GM23338 (cell line): ENCODE data around the gene CIITA. TPM values are rescaled to one million over a fixed set of nuclear protein-coding genes. Genes with fewer than 3 reads are reported as not detected.

ENCODE experiments used
- ATAC-seq: fragments of 200-7000 bp; cut with Tn5 transposase; 3 replicates; pipeline ENCODE4 v1.9.1; 2020
- DNase-seq: peaks from one replicate; pipeline ENCODE4 v3.0.0-alpha.2; 2015; ENCODE audit warnings: low spot score
- H2AFZ ChIP-seq: fragments of 200-600 bp; sonication (generic); 2 replicates; pipeline ENCODE4 v1.8.0; 2016; ENCODE audit warnings: antibody characterized with exemption, mild to moderate bottlenecking, moderate library complexity
- H3F3A ChIP-seq: fragments of 200-600 bp; sonication (generic); replicated peaks from 2 replicates; pipeline ENCODE4 v1.8.0; 2017; ENCODE audit warnings: antibody characterized with exemption, mixed run types, low read depth
- H3K27ac ChIP-seq: fragments of 200-600 bp; sonication (generic); 2 replicates; pipeline ENCODE4 v1.6.1; 2016; ENCODE audit warnings: low read depth
- H3K27me3 ChIP-seq: fragments of 200-600 bp; sonication (generic); 2 replicates; pipeline ENCODE4 v1.8.0; 2016; ENCODE audit warnings: mild to moderate bottlenecking, mixed run types, moderate library complexity; ENCODE audit not compliant: insufficient read depth
- H3K36me3 ChIP-seq: fragments of 200-600 bp; sonication (generic); 2 replicates; pipeline ENCODE4 v1.8.0; 2016; ENCODE audit warnings: mild to moderate bottlenecking; ENCODE audit not compliant: insufficient read depth
- H3K4me1 ChIP-seq: fragments of 200-600 bp; sonication (generic); 2 replicates; pipeline ENCODE4 v1.8.0; 2016; ENCODE audit warnings: mild to moderate bottlenecking, moderate library complexity; ENCODE audit not compliant: insufficient read depth
- H3K4me2 ChIP-seq: fragments of 200-600 bp; sonication (generic); 2 replicates; pipeline ENCODE4 v1.7.1; 2017; ENCODE audit warnings: mixed run types
- H3K4me3 ChIP-seq: fragments of 200-600 bp; sonication (generic); 2 replicates; pipeline ENCODE4 v1.6.1; 2016; ENCODE audit warnings: mixed run types
- H3K79me2 ChIP-seq: fragments of 200-600 bp; sonication (generic); replicated peaks from 2 replicates; pipeline ENCODE4 v1.8.0; 2017; ENCODE audit warnings: mild to moderate bottlenecking; ENCODE audit not compliant: insufficient read depth
- H3K9me2 ChIP-seq: fragments of 200-600 bp; sonication (generic); 2 replicates; pipeline ENCODE4 v1.8.0; 2017; ENCODE audit not compliant: insufficient read depth
- H4K20me1 ChIP-seq: fragments of 200-600 bp; sonication (generic); replicated peaks from 2 replicates; pipeline ENCODE4 v1.8.0; 2017; ENCODE audit warnings: mild to moderate bottlenecking; ENCODE audit not compliant: insufficient read depth
- H3K27ac Mint-ChIP-seq: 2 replicates; pipeline ENCODE4 v1.8.0; 2020; ENCODE audit warnings: inconsistent platforms, mild to moderate bottlenecking, moderate library complexity, mixed read lengths
- H3K27me3 Mint-ChIP-seq: 3 replicates; pipeline ENCODE4 v1.8.0; 2022; ENCODE audit warnings: low read depth, mild to moderate bottlenecking, moderate library complexity, mixed read lengths, inconsistent platforms; ENCODE audit not compliant: insufficient read depth, poor library complexity
- H3K36me3 Mint-ChIP-seq: 3 replicates; pipeline ENCODE4 v1.8.0; 2021; ENCODE audit warnings: low read depth, mild to moderate bottlenecking, inconsistent platforms, moderate library complexity, mixed read lengths
- H3K4me1 Mint-ChIP-seq: 3 replicates; pipeline ENCODE4 v1.8.0; 2020; ENCODE audit warnings: mild to moderate bottlenecking, inconsistent platforms, mixed read lengths
- H3K4me3 Mint-ChIP-seq: 3 replicates; pipeline ENCODE4 v1.8.0; 2021; ENCODE audit warnings: moderate library complexity, mild to moderate bottlenecking, inconsistent platforms, mixed read lengths
- H3K9me3 Mint-ChIP-seq: 3 replicates; pipeline ENCODE4 v1.8.0; 2020; ENCODE audit warnings: moderate library complexity, mild to moderate bottlenecking, inconsistent platforms, mixed read lengths
- CREB1 ChIP-seq: fragments of 250-450 bp; sonication (Bioruptor Pico); IDR thresholded peaks from 2 replicates; pipeline ENCODE4 v1.5.0; 2020; ENCODE audit warnings: low read depth, mild to moderate bottlenecking, moderate library complexity
- EZH2 ChIP-seq: fragments of 200-600 bp; sonication (generic); IDR thresholded peaks from one replicate; pipeline ENCODE4 v1.8.0; 2017; ENCODE audit warnings: antibody characterized with exemption, mild to moderate bottlenecking, low read depth; ENCODE audit not compliant: unreplicated experiment
- EZH2phosphoT487 ChIP-seq: fragments of 200-600 bp; sonication (generic); IDR thresholded peaks from one replicate; pipeline ENCODE4 v1.8.1; 2018; ENCODE audit warnings: antibody characterized with exemption; ENCODE audit not compliant: unreplicated experiment
- JUNB ChIP-seq: IDR thresholded peaks from one replicate; pipeline ENCODE4 v1.6.1; 2016; ENCODE audit warnings: antibody characterized with exemption; ENCODE audit not compliant: unreplicated experiment
- POLR2AphosphoS5 ChIP-seq: IDR thresholded peaks from 2 replicates; pipeline ENCODE4 v1.6.1; 2016; ENCODE audit warnings: antibody characterized with exemption, low read depth
- REST ChIP-seq: IDR thresholded peaks from one replicate; pipeline ENCODE4 v1.6.1; 2018; ENCODE audit warnings: antibody characterized with exemption; ENCODE audit not compliant: unreplicated experiment
- STAT1 ChIP-seq: IDR thresholded peaks from one replicate; pipeline ENCODE4 v1.6.1; 2016; ENCODE audit warnings: antibody characterized with exemption; ENCODE audit not compliant: unreplicated experiment
- ZNF114 ChIP-seq: fragments of 250-450 bp; sonication (Bioruptor Pico); IDR thresholded peaks from 2 replicates; pipeline ENCODE4 v1.5.0; 2020; ENCODE audit warnings: mild to moderate bottlenecking, moderate library complexity
- polyA plus RNA-seq: library from polyadenylated mRNA; unstranded; fragments of >200 nt; fragmentation: Nextera tagmentation; extraction: Ambion mirVana; gene quantifications from 2 replicates; pipeline ENCODE4 v1.2.1, GENCODE V29; 2016
- total RNA-seq: library from RNA; depleted of rRNA; stranded (reverse); fragments of >200 nt; shearing (Covaris generic); gene quantifications from 2 replicates; pipeline ENCODE4 v1.2.3, GENCODE V29; 2014
- TF ChIP-seq, protein P1 (sequence below), 2 experiments: fragments of 200-600 bp in 1 of 2; sonication (generic) in 1 of 2; conservative IDR thresholded peaks; 2 replicates each; pipeline versions ENCODE4 v1.5.1 to v1.6.1; 2016 to 2017; ENCODE audit warnings: antibody characterized with exemption in 2 of 2, low read depth in 2 of 2, mild to moderate bottlenecking in 2 of 2, moderate library complexity in 1 of 2

The CIITA gene
- total and polyA plus RNA-seq, 2 experiments from 2014 or later, result 0.10 to 0.57 TPM

DNA sequence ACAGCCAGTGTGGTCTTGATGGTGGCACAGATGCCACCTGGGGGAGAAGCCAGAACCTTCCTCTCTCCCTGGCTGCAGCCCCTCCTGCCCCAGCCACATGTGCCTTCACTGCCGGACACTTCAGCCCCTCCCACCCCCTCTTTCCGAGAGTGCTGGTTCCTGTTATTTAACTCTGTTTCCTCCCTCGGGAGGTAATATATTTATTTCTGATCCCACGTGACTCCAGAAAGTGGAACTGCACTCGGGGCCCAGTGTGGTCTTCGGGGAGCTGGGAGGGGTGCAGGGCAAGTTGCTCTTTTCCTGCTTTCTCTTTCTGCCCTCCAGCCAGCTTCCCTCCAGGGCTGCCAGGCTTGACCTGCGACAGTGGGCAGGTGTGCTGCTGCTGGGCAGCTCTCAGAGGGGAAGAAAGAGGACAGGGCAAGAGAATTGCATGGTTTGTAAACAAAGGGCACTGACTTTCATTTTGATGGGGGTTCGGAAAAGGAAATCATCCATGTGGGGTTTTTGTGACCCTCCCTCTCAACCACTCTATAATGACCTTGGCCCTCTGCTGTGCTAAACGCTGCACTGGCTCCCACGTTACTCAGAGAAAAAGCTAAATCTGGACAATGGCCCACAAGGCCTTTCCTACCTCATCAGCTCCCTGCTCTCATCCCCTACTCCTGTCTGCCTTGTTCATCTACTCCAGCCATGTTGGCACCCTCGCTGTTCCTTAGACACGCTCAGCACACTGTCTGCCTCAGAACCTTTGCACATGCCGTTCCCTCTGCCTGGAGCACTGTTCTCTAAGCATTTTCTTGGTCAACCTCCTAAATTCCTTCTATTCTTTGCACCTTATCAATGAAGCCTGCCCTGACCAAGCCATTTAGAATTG is 8.2 kb upstream of the CIITA start:
- H3K9me3 Mint-ChIP-seq, result no peaks in the 10 kb centered on the region
- ATAC-seq (no peak), DNase-seq (no peak)
- no peak overlapping the region for H3K27ac Mint-ChIP-seq
- Histone ChIP-seq H3K27ac (no peak overlapping the region), H3K27me3 (no peaks in the 10 kb centered on the region), H3F3A (no peaks in the 10 kb centered on the region), H3K4me2 (no peak overlapping the region), H3K9me2 (no peaks in the 10 kb centered on the region), H3K4me3 (no peak overlapping the region), H3K4me1 (peaks cover 4% of the 10 kb centered on the region; the same call in 1 of the 2 replicates), H2AFZ (0 out of 2 replicates have a peak overlapping the region, but pooled peaks have one; percentile 18), H3K36me3 (no peaks in the 10 kb centered on the region), H4K20me1 (no peaks in the 10 kb centered on the region), H3K79me2 (no peaks in the 10 kb centered on the region)
- peaks cover 6% of the 10 kb centered on the region; the same call in 2 of the 3 replicates for H3K4me1 Mint-ChIP-seq
- H3K36me3 Mint-ChIP-seq, result no peaks in the 10 kb centered on the region
- TF ChIP-seq, protein P1, sequence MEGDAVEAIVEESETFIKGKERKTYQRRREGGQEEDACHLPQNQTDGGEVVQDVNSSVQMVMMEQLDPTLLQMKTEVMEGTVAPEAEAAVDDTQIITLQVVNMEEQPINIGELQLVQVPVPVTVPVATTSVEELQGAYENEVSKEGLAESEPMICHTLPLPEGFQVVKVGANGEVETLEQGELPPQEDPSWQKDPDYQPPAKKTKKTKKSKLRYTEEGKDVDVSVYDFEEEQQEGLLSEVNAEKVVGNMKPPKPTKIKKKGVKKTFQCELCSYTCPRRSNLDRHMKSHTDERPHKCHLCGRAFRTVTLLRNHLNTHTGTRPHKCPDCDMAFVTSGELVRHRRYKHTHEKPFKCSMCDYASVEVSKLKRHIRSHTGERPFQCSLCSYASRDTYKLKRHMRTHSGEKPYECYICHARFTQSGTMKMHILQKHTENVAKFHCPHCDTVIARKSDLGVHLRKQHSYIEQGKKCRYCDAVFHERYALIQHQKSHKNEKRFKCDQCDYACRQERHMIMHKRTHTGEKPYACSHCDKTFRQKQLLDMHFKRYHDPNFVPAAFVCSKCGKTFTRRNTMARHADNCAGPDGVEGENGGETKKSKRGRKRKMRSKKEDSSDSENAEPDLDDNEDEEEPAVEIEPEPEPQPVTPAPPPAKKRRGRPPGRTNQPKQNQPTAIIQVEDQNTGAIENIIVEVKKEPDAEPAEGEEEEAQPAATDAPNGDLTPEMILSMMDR (conservative IDR thresholded peaks at IDR 0.05; ENCODE audit: low read depth in 2 of 2), result no peak
- TF ChIP-seq EZH2phosphoT487 (no peak), EZH2 (no peak), POLR2AphosphoS5 (no peak), CREB1 (CRISPR knock-in tag) (no peak), JUNB (no peak), REST (no peak)
- H3K27me3 Mint-ChIP-seq, result peaks cover 8% of the 10 kb centered on the region
- no peak overlapping the region for H3K4me3 Mint-ChIP-seq

DNA sequence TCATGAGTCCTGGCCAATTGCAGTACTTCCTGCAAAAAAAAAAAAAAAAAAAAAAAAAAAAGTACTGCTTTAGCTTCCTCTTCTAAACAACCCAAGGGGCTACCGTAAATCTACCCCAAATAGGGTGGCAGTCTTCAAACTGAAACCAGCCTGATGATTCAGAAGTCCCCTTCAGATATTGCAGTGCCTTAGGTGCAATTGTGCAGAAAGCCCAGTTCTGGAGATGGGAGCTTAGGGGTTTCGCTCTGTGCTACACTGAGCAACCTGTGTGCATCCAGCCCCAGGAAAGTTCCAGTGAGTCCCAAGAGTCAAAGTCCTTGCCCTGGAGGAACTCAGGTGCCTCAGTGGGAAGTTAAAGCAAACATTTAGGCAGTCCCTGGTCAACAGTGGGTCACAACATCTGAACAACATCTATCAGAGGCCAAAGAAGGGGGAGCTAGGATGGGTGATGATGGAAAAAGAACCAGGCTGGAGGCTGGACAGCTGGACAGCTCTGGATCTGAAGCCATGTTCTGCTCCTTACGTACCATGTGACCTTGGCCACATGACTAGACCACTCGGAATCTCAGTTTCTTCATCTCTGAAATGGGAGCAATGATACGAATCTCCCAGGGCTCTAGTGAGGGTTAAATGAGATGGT is 6.7 kb upstream of the CIITA start:
- TF ChIP-seq STAT1 (no peak), ZNF114 (CRISPR knock-in tag) (no peak), CREB1 (CRISPR knock-in tag) (no peak), POLR2AphosphoS5 (no peak), EZH2 (no peak)
- TF ChIP-seq, protein P1 (conservative IDR thresholded peaks at IDR 0.05; ENCODE audit: low read depth in 2 of 2), result no peak
- Histone ChIP-seq H2AFZ (no peak overlapping the region), H3F3A (no peaks in the 10 kb centered on the region), H4K20me1 (no peaks in the 10 kb centered on the region), H3K79me2 (no peaks in the 10 kb centered on the region), H3K9me2 (no peaks in the 10 kb centered on the region), H3K36me3 (no peaks in the 10 kb centered on the region), H3K27me3 (no peaks in the 10 kb centered on the region), H3K4me3 (no peak overlapping the region), H3K4me1 (no peaks in the 10 kb centered on the region), H3K4me2 (no peak overlapping the region), H3K27ac (no peak overlapping the region)
- Mint-ChIP-seq H3K4me3 (no peak overlapping the region), H3K27ac (no peak overlapping the region), H3K9me3 (no peaks in the 10 kb centered on the region), H3K4me1 (no peaks in the 10 kb centered on the region; the same call in 1 of the 3 replicates), H3K27me3 (peaks cover 11% of the 10 kb centered on the region), H3K36me3 (no peaks in the 10 kb centered on the region)
- DNase-seq (no peak), ATAC-seq (no peak)
